AG09309 (cell line): ENCODE measurements around the gene CFAP20DC.

Source experiments
- DNase-seq: peaks from one replicate; pipeline ENCODE4 v3.0.0-alpha.2; 2010; ENCODE audit warnings: low read depth
- H3K4me3 ChIP-seq: 2 replicates; pipeline ENCODE4 v1.5.1; 2011; ENCODE audit warnings: mild to moderate bottlenecking, low read depth, low read length, moderate library complexity; ENCODE audit not compliant: control insufficient read depth
- TF ChIP-seq, protein P1 (sequence below): IDR thresholded peaks from 2 replicates; pipeline ENCODE4 v1.5.1; 2011; ENCODE audit warnings: mild to moderate bottlenecking, low read depth, low read length, inconsistent platforms; ENCODE audit not compliant: insufficient read depth, control insufficient read depth; ENCODE audit errors: missing control alignments

Gene CFAP20DC

DNA sequence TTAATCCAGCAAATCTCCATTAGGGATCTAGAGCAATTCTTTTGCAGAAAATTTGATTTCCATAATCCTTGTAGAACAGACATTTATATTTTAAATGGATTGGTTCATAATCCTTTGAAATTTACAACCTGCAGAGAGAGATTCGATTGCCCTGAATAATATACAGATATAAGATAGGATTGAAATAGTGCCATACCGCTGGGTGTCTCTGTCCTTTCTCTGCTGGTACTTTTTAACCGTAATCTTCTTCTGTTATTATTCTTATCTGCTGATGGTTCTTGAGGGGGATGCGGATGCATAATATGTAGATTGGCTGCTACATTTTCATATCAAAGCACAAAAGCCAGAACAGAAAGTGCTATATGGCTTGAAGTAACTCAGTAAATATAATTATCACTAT lies 182.2 kb downstream of the CFAP20DC start:
- DNase-seq, result no peak
- TF ChIP-seq, protein P1, sequence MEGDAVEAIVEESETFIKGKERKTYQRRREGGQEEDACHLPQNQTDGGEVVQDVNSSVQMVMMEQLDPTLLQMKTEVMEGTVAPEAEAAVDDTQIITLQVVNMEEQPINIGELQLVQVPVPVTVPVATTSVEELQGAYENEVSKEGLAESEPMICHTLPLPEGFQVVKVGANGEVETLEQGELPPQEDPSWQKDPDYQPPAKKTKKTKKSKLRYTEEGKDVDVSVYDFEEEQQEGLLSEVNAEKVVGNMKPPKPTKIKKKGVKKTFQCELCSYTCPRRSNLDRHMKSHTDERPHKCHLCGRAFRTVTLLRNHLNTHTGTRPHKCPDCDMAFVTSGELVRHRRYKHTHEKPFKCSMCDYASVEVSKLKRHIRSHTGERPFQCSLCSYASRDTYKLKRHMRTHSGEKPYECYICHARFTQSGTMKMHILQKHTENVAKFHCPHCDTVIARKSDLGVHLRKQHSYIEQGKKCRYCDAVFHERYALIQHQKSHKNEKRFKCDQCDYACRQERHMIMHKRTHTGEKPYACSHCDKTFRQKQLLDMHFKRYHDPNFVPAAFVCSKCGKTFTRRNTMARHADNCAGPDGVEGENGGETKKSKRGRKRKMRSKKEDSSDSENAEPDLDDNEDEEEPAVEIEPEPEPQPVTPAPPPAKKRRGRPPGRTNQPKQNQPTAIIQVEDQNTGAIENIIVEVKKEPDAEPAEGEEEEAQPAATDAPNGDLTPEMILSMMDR, result no peak
- no peak overlapping the region for H3K4me3 ChIP-seq

DNA sequence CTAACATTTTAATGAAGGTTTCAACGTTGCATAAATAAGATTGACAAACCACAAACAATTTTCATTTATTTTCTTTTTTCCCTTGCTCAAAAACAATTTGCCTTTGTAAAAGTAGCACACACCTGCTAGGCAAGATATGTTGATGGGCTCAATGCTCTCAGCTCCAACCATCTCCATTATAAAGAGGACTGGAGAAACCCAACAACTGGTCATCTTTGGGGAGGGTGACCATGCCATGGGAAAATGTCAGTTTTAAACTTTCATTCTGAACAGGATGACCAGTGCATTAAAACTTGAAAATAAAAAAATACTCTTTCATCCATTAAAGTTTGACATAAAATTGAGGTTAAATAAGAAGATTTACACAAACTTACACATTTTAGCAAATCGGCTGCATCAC lies 183.7 kb downstream of the CFAP20DC start:
- TF ChIP-seq, protein P1, result no peak
- no peak for DNase-seq
- no peak overlapping the region for H3K4me3 ChIP-seq

DNA sequence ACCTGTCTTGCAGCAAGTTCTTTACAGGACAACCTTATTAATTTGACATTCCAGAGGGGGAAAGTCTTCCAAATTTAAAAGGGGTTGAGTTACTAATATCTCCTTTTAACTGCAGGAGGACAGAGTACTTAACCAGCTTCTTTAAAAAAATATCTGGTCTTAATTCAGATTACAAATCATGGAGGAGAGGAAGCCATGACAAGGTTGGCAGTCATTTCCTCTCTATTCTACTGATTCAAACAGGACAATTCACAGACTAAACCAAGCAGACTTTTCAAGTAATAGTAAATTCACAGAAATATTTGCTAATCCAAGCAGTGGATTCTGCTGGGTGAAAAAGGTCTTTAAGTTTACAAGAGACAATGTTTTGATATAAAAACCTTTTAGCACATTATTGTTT lies 185.3 kb downstream of the CFAP20DC start:
- TF ChIP-seq, protein P1, result no peak
- no peak for DNase-seq
- no peak overlapping the region for H3K4me3 ChIP-seq

DNA sequence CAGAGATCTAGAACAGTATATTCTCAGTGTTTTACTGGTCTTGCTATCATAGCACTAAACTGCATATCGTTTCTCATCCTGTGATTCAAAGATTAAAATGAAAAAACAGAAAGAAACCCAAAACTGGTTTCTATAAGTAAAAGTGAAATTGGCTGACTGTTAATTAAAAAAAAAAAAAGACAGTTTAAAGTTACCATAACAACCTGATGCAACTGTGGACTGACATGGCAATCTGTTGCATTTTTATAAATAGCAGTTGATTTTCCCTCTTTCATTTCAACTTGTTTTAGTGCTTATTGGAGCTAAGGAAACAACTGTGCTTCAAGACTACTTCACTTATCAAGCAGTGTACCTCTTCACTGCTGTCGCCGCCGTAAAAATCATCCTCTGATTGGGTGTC lies 186.6 kb downstream of the CFAP20DC start:
- TF ChIP-seq, protein P1, result no peak
- DNase-seq, result no peak
- H3K4me3 ChIP-seq, result no peak overlapping the region

DNA sequence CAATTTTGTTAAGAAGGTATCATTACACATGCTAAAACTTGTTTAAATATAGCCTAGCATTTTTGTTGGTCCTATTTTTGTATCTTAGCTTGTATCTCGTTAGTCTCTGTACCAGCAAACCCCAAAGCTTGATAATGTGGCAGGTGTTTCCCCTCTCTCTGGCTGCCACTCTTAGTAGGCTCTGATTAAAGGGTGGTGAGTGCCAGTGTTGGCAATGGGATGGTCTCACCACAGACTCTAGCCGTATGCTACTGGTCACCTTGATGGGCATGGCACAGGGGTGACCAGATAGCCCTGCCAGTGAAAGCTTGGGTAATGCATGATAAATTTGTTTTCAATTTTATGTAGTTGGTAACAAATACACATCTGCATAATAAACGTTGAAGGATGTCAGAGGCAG lies 188.3 kb downstream of the CFAP20DC start:
- no peak for DNase-seq
- TF ChIP-seq, protein P1, result no peak
- H3K4me3 ChIP-seq, result no peak overlapping the region

DNA sequence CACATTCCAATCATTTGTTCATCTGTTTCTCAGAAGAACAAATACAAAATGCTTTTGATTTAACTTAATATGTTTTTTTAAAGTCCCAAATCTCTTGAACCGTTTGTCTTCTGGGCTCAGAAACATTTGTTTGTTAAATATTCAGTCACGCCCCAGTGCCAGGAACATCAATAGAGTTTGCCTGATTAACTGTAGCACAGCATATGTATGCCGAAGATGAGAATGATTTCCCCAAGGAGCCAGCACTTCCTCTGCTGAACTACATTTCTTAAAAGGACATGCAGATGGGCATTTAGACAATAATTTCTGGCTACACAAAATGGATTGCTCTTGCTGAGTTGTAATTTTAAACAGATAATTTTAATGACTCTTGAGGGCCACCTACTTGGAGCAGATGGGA lies 191.7 kb downstream of the CFAP20DC start:
- no peak overlapping the region for H3K4me3 ChIP-seq
- no peak for DNase-seq
- TF ChIP-seq, protein P1, result no peak

DNA sequence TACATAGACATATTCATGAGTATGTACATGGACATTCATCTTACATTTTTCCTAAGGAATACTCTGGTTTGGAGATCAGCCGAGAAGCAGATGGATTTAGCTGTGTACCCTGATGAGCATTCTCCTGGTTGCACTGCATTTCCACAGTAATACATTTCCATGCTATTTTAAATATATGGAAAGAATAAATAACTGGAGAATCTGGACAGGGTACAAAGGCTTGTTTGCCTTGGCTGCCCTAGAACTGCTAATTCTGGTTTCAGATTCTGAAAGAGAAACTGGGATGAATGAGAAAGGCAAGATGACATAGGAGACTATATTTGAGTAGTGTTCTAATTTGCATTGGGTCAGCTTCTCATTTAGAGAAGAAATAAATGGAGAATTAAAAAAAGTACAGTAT lies 192.4 kb downstream of the CFAP20DC start:
- TF ChIP-seq, protein P1, result no peak

More for the DNA sequence above, 192.4 kb downstream of the CFAP20DC start:
- DNase-seq, result no peak
- no peak overlapping the region for H3K4me3 ChIP-seq
